ENCODE data around the gene TMEM240. TPM values are rescaled to one million over a fixed set of nuclear protein-coding genes. Genes with fewer than 3 reads are reported as not detected.
"Not testable (repeated sequence)": the region's sequence is repeated elsewhere in the genome, so short reads cannot be mapped to it uniquely, and the experiment has no call there.

Gene TMEM240
- total RNA-seq, 3 donors from 2014 or later: 0.46 to 0.63 TPM; not detected in 1

- no peak for ATAC-seq
- no peak for DNase-seq
- Mint-ChIP-seq H3K27me3 (ENCODE audit: low read depth) (no peaks in the 10 kb centered on the region), H3K9me3 (peaks cover 5% of the 10 kb centered on the region), H3K4me3 (no peak overlapping the region), H3K4me1 (ENCODE audit: low read depth) (no peaks in the 10 kb centered on the region), H3K36me3 (ENCODE audit: insufficient read depth) (peaks cover 23% of the 10 kb centered on the region)
These were observed 11.1 kb downstream of the TMEM240 start for GRCh38 chr1:1529321-1529720.

- DNase-seq: no peak
- Mint-ChIP-seq H3K4me3 (no peak overlapping the region), H3K9me3 (peaks cover 5% of the 10 kb centered on the region), H3K27me3 (ENCODE audit: low read depth) (no peaks in the 10 kb centered on the region), H3K4me1 (ENCODE audit: low read depth) (no peaks in the 10 kb centered on the region), H3K36me3 (ENCODE audit: insufficient read depth) (peaks cover 24% of the 10 kb centered on the region)
- no peak for ATAC-seq
These were observed 11.8 kb downstream of the TMEM240 start for GRCh38 chr1:1528301-1529267.

GRCh38 chr1:1527092-1527816, 13.2 kb downstream of the TMEM240 start:
- Mint-ChIP-seq H3K9me3 (peaks cover 5% of the 10 kb centered on the region), H3K27me3 (ENCODE audit: low read depth) (no peaks in the 10 kb centered on the region)
- no peak for ATAC-seq

GRCh38 chr1:1526476-1526875, 13.9 kb downstream of the TMEM240 start:
- H3K36me3 Mint-ChIP-seq (ENCODE audit: insufficient read depth): peaks cover 20% of the 10 kb centered on the region

More at GRCh38 chr1:1527092-1527816, 13.2 kb downstream of the TMEM240 start:
- peaks cover 24% of the 10 kb centered on the region for H3K36me3 Mint-ChIP-seq (ENCODE audit: insufficient read depth)
- DNase-seq: no peak
- no peaks in the 10 kb centered on the region for H3K4me1 Mint-ChIP-seq (ENCODE audit: low read depth)
- H3K4me3 Mint-ChIP-seq: no peak overlapping the region

GRCh38 chr1:1524750-1525383, 15.6 kb downstream of the TMEM240 start:
- H3K27me3 Mint-ChIP-seq (ENCODE audit: low read depth); ATAC-seq; H3K4me1 Mint-ChIP-seq (ENCODE audit: low read depth); H3K4me3 Mint-ChIP-seq; H3K9me3 Mint-ChIP-seq; DNase-seq: not testable (repeated sequence)
- H3K36me3 Mint-ChIP-seq (ENCODE audit: insufficient read depth): peaks cover 12% of the 10 kb centered on the region

More at GRCh38 chr1:1526476-1526875, 13.9 kb downstream of the TMEM240 start:
- H3K27me3 Mint-ChIP-seq (ENCODE audit: low read depth); H3K4me3 Mint-ChIP-seq; H3K4me1 Mint-ChIP-seq (ENCODE audit: low read depth); H3K9me3 Mint-ChIP-seq; DNase-seq; ATAC-seq: not testable (repeated sequence)

GRCh38 chr1:1523651-1524050, 16.8 kb downstream of the TMEM240 start:
- not testable (repeated sequence) for DNase-seq; H3K27me3 Mint-ChIP-seq (ENCODE audit: low read depth); ATAC-seq; H3K9me3 Mint-ChIP-seq; H3K36me3 Mint-ChIP-seq (ENCODE audit: insufficient read depth); H3K4me3 Mint-ChIP-seq; H3K4me1 Mint-ChIP-seq (ENCODE audit: low read depth)

GRCh38 chr1:1523226-1523625, 17.2 kb downstream of the TMEM240 start:
- DNase-seq; H3K4me1 Mint-ChIP-seq (ENCODE audit: low read depth); H3K4me3 Mint-ChIP-seq; ATAC-seq; H3K9me3 Mint-ChIP-seq; H3K27me3 Mint-ChIP-seq (ENCODE audit: low read depth): not testable (repeated sequence)
- peaks cover 12% of the 10 kb centered on the region for H3K36me3 Mint-ChIP-seq (ENCODE audit: insufficient read depth)

- not testable (repeated sequence) for H3K4me3 Mint-ChIP-seq; H3K9me3 Mint-ChIP-seq; H3K27me3 Mint-ChIP-seq (ENCODE audit: low read depth); DNase-seq; ATAC-seq; H3K4me1 Mint-ChIP-seq (ENCODE audit: low read depth)
- peaks cover 16% of the 10 kb centered on the region for H3K36me3 Mint-ChIP-seq (ENCODE audit: insufficient read depth)
These were observed 17.9 kb downstream of the TMEM240 start for GRCh38 chr1:1522536-1522935.

- Mint-ChIP-seq H3K27me3 (ENCODE audit: low read depth) (no peaks in the 10 kb centered on the region), H3K9me3 (no peaks in the 10 kb centered on the region), H3K36me3 (ENCODE audit: insufficient read depth) (peaks cover 14% of the 10 kb centered on the region), H3K4me1 (ENCODE audit: low read depth) (no peaks in the 10 kb centered on the region), H3K4me3 (no peak overlapping the region)
- DNase-seq: no peak
- no peak for ATAC-seq
These were observed 19.1 kb downstream of the TMEM240 start for GRCh38 chr1:1521331-1521730.

- not testable (repeated sequence) for DNase-seq; H3K9me3 Mint-ChIP-seq; H3K27me3 Mint-ChIP-seq (ENCODE audit: low read depth); ATAC-seq; H3K4me3 Mint-ChIP-seq; H3K4me1 Mint-ChIP-seq (ENCODE audit: low read depth)
- peaks cover 12% of the 10 kb centered on the region for H3K36me3 Mint-ChIP-seq (ENCODE audit: insufficient read depth)
These were observed 20.5 kb downstream of the TMEM240 start for GRCh38 chr1:1519805-1520505.

GRCh38 chr1:1518621-1519007, 21.8 kb downstream of the TMEM240 start:
- not testable (repeated sequence) for H3K27me3 Mint-ChIP-seq (ENCODE audit: low read depth); H3K9me3 Mint-ChIP-seq; DNase-seq; ATAC-seq; H3K36me3 Mint-ChIP-seq (ENCODE audit: insufficient read depth); H3K4me3 Mint-ChIP-seq; H3K4me1 Mint-ChIP-seq (ENCODE audit: low read depth)

GRCh38 chr1:1517973-1518620, 22.3 kb downstream of the TMEM240 start:
- no peaks in the 10 kb centered on the region for H3K27me3 Mint-ChIP-seq (ENCODE audit: low read depth)
- no peak overlapping the region for H3K4me3 Mint-ChIP-seq
- ATAC-seq: no peak
- peaks cover 3% of the 10 kb centered on the region for H3K4me1 Mint-ChIP-seq (ENCODE audit: low read depth)
- H3K9me3 Mint-ChIP-seq: no peaks in the 10 kb centered on the region
- DNase-seq: no peak
- peaks cover 8% of the 10 kb centered on the region for H3K36me3 Mint-ChIP-seq (ENCODE audit: insufficient read depth)

GRCh38 chr1:1516923-1517322, 23.5 kb downstream of the TMEM240 start:
- H3K9me3 Mint-ChIP-seq; H3K4me3 Mint-ChIP-seq; ATAC-seq; H3K36me3 Mint-ChIP-seq (ENCODE audit: insufficient read depth); DNase-seq; H3K4me1 Mint-ChIP-seq (ENCODE audit: low read depth); H3K27me3 Mint-ChIP-seq (ENCODE audit: low read depth): not testable (repeated sequence)

Data from activated T-cell treated with anti-CD3 and anti-CD28 coated beads, Interleukin-2, amount 50 U/mL, for 4 hours (primary cell).